Upper lobe of left lung (tissue), 4 donors: ENCODE results near the gene RDH8.
A peak's percentile ranks its signal among the peaks of the same experiment; 100 is the strongest.

ENCODE experiments used
- CTCF ChIP-seq, 6 experiments: fragments of 450-650 bp in 4 of 6; fragments of 200-600 bp in 2 of 6; sonication (generic) in 2 of 6; IDR thresholded peaks; one replicate each; pipeline ENCODE4 v1.5.1; 2016 to 2019; ENCODE audit warnings: antibody characterized with exemption in 6 of 6
- POLR2A ChIP-seq, 4 donors: fragments of 450-650 bp; IDR thresholded peaks; one replicate each; pipeline ENCODE4 v1.5.1; 2016 to 2017; ENCODE audit warnings: antibody characterized with exemption in 4 of 4, mild to moderate bottlenecking in 2 of 4

DNA sequence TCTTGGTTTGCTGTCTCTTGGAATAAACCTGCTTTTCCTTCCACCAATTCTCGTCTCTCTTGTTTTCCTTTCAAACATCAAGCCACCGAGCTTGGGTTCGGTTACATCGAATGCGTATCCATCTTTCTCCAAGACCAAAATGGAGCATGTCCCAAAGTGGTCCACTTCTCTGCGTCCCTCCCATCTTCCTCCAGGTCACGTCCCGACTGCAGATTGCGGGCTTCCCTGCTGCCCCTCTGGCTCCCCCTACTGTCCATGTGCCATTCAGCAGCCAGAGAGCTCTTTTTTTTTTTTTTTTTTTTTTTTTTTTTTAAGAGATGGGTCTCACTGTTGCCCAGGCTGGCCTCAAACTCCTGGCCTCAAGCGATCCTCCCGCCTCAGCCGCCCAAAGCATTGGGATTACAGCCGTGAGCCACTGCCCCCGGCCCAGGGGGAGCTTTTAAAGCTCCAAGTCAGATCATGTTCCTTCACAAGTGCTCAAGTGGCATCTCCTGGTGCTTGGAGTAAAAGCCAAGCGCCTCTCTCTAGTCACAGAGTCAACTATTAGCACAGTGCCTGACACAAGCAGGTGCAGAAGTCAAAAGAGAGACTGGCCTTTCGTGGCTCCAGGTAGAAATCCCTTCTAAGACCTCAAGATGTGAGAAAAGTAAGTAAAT lies 13.0 kb upstream of the RDH8 start:
- TF ChIP-seq POLR2A (IDR thresholded peaks at IDR 0.05) = no peak
- peak in 5 of 6 experiments; percentile 27 to 49 (median 33) for TF ChIP-seq CTCF (IDR thresholded peaks at IDR 0.05)
